Eye (tissue), 1 donor: ENCODE results near the gene CCDC38.
"Not testable (repeated sequence)": the region's sequence is repeated elsewhere in the genome, so short reads cannot be mapped to it uniquely, and the experiment has no call there.

Source experiments
- DNase-seq: peaks from one replicate; pipeline ENCODE4 v3.0.0-alpha.2; 2015

Gene CCDC38

GRCh38 chr12:95881331-95881955, 61.0 kb downstream of the CCDC38 start:
- DNase-seq = peak; percentile 24

GRCh38 chr12:95880895-95881294, 61.5 kb downstream of the CCDC38 start:
- DNase-seq = no peak

DNA sequence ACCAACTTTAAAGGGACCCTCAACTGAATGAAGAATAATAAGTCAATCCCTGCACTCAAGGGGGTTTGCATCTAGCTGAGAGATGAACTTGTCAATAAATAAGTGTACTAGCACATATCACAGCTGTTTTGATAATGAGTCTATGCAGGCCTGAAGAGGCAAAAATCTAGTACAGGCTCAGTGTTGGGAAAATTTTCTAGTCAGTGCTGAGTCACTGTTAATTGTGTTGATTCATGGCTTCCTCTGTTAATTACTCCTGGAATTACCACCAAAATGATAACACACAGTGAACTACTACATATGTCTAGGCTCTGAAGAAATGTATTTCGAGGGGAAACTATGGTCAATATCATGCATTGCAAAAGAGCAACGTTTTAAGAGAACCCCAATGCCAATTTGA, 64.8 kb downstream of the CCDC38 start:
- DNase-seq = no peak

- DNase-seq = no peak
These were observed 68.0 kb downstream of the CCDC38 start for GRCh38 chr12:95874452-95874851.

DNA sequence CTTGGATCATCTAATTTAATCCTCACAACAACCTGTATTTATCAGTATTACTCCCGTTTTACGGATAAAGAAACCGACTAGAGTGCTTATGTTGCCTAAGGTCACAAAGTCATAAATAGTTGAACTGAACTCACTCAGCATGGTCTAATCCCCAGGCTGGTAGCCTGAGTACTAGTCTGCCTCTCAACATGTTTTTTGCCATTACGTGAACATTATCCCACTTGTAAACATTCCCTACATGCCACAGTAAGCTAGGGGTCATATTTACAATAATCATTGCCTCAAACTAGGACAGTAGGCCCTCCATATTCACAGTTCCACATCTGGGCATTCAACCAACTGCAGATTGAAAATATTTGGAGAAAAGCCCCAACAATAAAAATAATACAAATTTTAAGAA, 71.5 kb downstream of the CCDC38 start:
- no peak for DNase-seq

- no peak for DNase-seq
These were observed 79.1 kb downstream of the CCDC38 start for GRCh38 chr12:95863337-95863736.

GRCh38 chr12:95862038-95862437, 80.4 kb downstream of the CCDC38 start:
- DNase-seq = no peak

DNA sequence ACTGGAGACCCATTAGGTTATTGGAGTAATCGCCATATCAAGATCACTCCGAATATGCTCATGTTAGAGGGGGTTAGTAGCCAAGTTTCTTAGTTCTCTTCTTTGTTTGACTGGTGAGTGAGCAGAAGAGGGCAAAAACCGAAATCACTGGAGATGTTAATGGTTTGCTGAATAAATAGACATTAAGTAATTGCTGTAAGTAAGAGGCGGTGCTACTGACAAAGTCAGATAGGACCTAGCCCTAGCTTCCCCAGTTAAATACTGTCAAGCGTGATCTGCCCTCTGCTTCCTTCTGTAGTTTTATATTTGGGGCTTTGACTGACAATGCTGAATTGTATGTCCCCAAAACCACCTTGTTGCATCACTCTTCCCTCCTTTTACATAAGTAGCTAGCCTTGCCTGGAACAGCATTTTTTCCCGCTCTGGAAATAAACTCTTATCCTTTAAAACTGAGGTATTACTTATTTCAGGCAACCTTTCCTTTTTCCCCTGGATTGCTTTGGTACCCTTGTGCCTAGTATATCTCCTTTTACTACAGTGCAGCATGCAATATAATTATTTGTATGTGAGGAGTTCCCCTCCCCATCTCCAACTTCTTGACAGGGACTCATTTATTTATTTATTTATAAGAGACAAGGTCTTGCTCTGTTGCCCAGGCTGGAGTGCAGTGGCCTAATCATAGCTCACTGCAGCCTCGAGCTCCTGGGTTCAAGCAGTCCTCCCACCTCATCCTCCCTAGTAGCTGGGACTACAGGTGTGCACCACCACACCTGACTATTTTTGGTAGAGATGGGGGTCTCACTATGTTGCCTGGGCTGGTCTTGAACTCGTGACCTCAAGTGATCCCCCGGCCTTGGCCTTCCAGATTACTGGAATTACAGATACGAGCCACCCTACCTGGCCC, 82.2 kb downstream of the CCDC38 start:
- DNase-seq = no peak

DNA sequence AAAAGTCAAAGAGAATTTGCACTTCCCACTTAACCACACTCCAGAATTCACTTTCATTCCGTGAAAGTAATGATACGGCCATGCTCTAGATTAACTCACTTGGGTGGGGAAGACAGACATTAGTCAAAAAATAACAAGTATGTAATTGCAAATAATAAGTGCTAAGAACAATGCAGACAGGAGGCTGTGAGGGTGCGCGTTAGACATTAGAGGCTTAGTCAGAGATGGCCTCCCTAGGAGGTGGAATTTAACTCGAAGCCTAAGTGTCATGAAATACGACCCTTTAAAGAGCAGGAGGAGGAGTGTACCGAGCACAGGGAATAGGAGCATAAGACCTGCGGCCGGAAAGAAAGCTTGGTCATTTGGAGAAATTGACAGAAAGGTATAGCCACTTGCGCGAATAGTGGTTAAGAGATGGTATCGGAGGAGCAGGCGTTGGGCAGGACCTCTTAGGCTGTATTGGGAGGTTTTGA, 83.0 kb downstream of the CCDC38 start:
- peak; percentile 73 for DNase-seq

GRCh38 chr12:95858451-95859343, 83.7 kb downstream of the CCDC38 start, which contains the start of gene SNRPF:
Gene SNRPF (plus strand): TSS chr12:95858952. CDS start chr12:95859074, 122 bp downstream.
- DNase-seq = peak; percentile 100

DNA sequence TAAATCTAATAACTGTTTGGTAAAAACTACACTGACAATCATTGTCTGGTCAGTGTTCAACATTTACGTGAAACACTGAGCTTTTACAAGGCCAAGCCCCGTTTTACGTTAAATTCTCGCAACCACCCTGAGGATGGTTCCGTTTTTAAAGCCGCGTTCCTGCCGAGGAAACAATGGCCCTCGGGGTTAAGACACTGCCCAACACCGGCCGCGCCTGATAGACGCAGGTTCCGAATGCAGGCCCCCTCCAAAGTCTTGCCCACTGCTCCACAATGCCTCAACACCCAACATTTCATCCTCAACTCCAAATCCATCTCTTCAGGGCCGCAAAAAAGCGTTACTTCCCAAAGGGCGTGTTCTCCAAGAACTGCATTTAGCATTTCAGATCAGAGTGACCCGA, 84.6 kb downstream of the CCDC38 start:
- no peak for DNase-seq

DNA sequence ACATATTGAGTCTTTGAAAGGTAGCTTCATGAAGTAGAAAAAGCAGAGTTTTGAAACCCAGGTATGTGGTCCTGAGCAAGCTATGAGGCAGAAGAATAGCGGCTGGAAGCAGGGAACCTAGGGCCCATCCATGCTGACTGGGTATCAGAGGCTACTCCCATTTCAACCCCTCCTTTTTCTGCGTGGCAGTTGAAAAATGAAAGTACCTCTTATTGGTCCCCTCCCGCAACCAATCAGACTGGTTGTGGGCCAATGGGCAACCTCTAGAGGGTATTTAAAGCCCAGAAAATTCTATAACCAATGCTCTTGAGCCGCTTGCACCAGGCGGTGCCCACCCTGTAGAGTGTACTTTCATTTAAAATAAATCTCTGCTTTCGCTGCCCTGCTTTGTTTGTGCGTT, 85.3 kb downstream of the CCDC38 start:
- no peak for DNase-seq

GRCh38 chr12:95852133-95852532, 90.3 kb downstream of the CCDC38 start:
- DNase-seq = no peak

- DNase-seq = no peak
These were observed 90.8 kb downstream of the CCDC38 start for GRCh38 chr12:95851606-95852005.

DNA sequence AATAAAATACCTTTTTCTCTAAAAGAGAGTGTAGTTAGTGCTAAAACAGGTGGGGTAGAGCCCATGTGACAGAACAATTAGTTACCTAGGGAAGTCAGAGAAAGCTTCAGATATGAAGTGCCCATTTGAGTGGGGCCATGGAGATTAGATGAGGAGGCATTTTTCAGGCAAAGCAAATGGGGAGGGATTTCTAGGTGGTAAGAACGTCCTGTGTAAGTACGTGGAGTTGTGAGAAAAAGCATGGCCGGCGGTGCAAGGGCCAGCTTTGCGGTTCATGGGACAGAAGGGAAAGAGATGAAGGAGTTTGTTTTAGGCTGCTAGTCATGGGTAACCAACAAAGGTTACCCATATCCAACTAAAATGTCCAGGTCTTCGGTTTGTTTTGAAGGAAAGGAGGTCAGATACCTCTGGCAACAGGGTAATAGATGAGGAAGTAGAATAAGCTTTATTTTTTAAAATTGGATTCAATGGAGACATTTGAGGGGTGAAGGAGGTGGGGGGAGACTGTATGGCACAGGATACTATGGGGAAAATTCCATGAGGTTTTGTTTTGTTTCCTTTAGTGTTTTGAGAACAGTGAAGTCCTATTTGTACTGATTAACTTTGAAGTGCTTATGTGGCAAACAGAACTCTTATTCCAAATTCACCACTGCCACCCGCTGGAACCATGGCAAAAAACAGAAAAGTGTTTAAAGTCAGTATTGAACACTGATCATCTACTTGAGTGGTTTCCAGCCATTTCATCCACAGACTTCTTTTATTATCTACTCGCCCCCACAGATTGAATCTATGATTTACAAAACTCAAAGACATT, 93.6 kb downstream of the CCDC38 start:
- peak; percentile 56 for DNase-seq

GRCh38 chr12:95842426-95842825, 100.0 kb downstream of the CCDC38 start:
- DNase-seq = not testable (repeated sequence)

- DNase-seq = no peak
These were observed 104.3 kb downstream of the CCDC38 start for GRCh38 chr12:95838125-95838524.

DNA sequence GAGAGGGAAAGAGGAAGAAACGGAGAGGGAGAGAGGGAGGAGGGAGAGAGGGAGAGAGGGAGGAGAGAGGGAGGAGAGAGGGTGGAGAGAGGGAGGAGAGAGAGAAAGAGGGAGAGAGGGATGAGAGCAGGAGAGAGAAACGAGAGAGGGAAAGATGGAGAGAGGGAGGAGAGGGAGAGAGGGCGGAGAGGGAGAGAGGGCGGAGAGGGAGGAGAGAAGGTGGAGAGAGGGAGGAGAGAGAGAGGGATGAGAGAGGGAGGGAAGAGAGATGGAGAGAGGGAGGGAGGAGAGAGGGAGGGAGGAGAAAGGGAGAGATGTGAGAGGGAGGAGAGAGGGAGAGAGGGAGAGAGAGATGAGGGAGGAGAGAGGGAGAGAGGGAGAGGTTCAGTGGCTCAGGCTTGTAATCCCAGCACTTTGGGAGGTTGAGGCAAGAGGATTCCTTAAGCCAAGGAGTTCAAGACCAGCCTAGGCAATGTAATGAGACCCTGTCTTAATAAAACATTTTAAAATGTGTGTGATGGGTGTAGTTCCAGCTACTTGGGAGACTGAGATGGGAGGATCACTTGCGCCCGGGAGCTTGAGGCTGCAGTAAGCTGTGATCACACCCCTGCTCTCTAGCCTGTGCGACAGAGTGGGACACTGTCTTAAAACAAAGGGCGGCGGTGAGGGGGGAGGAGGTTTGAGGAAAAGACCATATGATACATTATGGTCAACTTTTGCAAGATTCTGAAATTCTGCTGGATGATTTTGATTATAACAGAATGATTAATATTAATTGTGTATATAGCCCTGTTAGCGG, 105.0 kb downstream of the CCDC38 start:
- DNase-seq = no peak

DNA sequence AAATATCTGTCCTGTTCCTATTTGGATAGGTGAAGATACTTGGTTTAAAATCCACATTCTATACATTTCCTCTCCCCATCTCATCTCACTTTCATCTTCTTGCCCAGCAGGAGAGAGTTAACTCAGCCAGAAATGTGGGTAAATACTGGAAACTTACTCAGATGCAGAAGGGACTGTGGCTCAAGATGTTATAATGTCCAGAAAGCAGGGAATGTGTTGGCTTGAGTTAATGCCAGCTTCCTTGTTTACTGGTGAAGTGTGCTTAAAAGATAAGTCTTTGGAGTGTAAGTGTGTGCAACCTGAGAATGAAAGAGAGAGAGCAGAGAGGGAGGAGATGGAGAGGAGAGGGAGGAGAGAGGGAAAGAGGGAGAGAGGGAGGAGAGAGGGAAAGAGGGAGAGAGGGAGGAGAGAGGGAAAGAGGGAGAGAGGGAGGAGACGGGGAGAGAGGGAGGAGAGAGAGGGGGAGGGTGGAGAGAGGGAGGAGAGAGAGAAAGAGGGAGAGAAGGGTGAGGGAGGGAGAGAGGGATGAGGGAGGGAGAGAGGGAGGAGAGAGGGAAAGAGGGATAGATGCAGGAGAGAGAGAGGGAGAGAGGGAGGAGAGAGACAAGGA, 105.7 kb downstream of the CCDC38 start:
- no peak for DNase-seq

GRCh38 chr12:95836185-95836609, 106.2 kb downstream of the CCDC38 start:
- no peak for DNase-seq

DNA sequence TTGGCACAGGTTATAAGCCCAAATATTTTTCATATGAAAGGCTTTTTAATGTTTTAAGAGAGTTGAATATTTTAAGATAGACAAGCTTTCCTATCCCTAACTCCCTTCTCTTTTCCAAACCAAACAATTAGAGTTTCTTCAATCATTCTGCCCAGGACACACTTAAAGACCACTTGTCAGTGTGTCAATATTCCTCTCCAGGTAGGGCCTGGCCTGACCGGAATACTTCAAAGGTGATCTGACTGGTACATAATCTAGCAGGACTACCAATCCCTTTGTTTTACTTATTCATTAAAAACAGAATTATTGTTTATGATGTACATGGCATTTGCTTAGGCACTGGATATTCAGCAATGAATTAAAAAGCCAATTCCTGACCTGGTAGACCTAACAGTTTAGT, 107.8 kb downstream of the CCDC38 start:
- no peak for DNase-seq
